WERI-Rb-1 (cell line): Measurements from ENCODE around the gene RESP18.

Source experiments
- DNase-seq: peaks from one replicate; pipeline ENCODE4 v3.0.0-alpha.2; 2020
- H3K27ac ChIP-seq: fragments of 250-450 bp; sonication (Bioruptor Pico); 2 replicates; pipeline ENCODE4 v1.5.1; 2020; ENCODE audit warnings: mild to moderate bottlenecking, moderate library complexity
- H3K27me3 ChIP-seq: fragments of 250-450 bp; sonication (Bioruptor Pico); 2 replicates; pipeline ENCODE4 v1.5.1; 2021; ENCODE audit warnings: mild to moderate bottlenecking, low read depth, moderate library complexity; ENCODE audit not compliant: insufficient read depth, severe bottlenecking
- H3K36me3 ChIP-seq: fragments of 250-450 bp; sonication (Bioruptor Pico); 2 replicates; pipeline ENCODE4 v1.5.1; 2020; ENCODE audit warnings: mild to moderate bottlenecking, moderate library complexity
- H3K4me3 ChIP-seq: 2 replicates; pipeline ENCODE4 v1.5.1; 2011; ENCODE audit warnings: low read depth, mild to moderate bottlenecking, control low read depth, low read length
- H3K9me3 ChIP-seq: fragments of 250-450 bp; sonication (Bioruptor Pico); 2 replicates; pipeline ENCODE4 v1.5.1; 2021; ENCODE audit warnings: mild to moderate bottlenecking, moderate library complexity; ENCODE audit not compliant: severe bottlenecking
- TF ChIP-seq, protein P1 (sequence below): IDR thresholded peaks from 2 replicates; pipeline ENCODE4 v1.5.1; 2011; ENCODE audit warnings: low read depth, mild to moderate bottlenecking, control low read depth, inconsistent platforms, low read length

The RESP18 gene

DNA sequence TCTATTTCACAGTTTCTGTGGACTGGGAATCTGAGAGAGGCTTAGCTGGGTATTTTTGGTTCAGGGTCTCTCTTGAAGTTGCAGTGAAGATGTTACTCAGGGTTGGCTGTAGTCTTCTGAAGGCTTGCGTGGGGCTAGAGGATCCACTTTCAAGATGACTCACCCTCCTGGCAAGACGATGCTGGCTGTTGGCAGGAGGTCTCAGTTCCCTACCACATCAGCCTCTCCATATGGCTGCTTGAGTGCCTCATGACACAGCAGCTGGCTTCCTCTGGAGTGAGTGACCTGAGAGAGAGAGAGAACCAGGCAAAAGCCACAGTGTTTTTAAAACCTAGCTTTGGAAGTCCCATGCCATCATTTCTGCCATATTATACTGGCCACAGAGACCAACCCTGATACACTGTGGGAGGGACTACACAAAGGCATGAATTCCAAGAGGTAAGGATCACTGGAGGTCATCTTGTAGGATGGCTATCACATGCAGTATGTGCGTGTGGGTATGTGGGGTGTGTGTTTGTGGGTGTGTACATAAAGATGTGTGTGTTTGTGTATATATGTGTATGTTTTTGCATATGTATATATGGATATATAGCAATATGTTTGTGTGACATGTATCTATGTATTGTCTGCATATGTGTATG is 30.1 kb upstream of the RESP18 start:
- H3K4me3 ChIP-seq, result no peak overlapping the region
- H3K27ac ChIP-seq, result no peak overlapping the region
- no peak for DNase-seq
- H3K27me3 ChIP-seq, result no peaks in the 10 kb centered on the region
- TF ChIP-seq, protein P1, sequence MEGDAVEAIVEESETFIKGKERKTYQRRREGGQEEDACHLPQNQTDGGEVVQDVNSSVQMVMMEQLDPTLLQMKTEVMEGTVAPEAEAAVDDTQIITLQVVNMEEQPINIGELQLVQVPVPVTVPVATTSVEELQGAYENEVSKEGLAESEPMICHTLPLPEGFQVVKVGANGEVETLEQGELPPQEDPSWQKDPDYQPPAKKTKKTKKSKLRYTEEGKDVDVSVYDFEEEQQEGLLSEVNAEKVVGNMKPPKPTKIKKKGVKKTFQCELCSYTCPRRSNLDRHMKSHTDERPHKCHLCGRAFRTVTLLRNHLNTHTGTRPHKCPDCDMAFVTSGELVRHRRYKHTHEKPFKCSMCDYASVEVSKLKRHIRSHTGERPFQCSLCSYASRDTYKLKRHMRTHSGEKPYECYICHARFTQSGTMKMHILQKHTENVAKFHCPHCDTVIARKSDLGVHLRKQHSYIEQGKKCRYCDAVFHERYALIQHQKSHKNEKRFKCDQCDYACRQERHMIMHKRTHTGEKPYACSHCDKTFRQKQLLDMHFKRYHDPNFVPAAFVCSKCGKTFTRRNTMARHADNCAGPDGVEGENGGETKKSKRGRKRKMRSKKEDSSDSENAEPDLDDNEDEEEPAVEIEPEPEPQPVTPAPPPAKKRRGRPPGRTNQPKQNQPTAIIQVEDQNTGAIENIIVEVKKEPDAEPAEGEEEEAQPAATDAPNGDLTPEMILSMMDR, result no peak
- H3K9me3 ChIP-seq, result no peaks in the 10 kb centered on the region
- H3K36me3 ChIP-seq, result no peaks in the 10 kb centered on the region

DNA sequence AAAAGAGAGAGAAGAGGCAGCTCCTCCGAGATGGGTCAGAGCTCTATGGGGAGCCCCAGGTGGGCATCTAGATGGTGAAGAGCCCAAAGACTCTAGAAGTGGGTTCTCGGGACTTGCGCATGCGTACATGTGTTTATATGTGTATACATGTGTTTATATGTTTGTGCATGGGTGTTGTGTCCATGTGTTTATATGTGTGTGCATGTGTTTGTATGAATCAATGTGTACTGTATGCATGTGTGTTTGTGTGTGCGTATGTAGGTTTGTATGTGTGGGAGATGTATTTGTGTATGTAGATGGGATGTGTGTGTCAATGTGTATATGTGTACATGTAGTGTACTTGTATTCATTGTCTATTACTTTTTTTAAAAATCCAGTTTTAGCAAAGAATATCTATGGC is 29.5 kb upstream of the RESP18 start:
- H3K36me3 ChIP-seq, result no peaks in the 10 kb centered on the region
- no peak overlapping the region for H3K4me3 ChIP-seq
- H3K9me3 ChIP-seq, result no peaks in the 10 kb centered on the region
- H3K27me3 ChIP-seq, result no peaks in the 10 kb centered on the region
- no peak for DNase-seq
- TF ChIP-seq, protein P1, result no peak
- no peak overlapping the region for H3K27ac ChIP-seq

DNA sequence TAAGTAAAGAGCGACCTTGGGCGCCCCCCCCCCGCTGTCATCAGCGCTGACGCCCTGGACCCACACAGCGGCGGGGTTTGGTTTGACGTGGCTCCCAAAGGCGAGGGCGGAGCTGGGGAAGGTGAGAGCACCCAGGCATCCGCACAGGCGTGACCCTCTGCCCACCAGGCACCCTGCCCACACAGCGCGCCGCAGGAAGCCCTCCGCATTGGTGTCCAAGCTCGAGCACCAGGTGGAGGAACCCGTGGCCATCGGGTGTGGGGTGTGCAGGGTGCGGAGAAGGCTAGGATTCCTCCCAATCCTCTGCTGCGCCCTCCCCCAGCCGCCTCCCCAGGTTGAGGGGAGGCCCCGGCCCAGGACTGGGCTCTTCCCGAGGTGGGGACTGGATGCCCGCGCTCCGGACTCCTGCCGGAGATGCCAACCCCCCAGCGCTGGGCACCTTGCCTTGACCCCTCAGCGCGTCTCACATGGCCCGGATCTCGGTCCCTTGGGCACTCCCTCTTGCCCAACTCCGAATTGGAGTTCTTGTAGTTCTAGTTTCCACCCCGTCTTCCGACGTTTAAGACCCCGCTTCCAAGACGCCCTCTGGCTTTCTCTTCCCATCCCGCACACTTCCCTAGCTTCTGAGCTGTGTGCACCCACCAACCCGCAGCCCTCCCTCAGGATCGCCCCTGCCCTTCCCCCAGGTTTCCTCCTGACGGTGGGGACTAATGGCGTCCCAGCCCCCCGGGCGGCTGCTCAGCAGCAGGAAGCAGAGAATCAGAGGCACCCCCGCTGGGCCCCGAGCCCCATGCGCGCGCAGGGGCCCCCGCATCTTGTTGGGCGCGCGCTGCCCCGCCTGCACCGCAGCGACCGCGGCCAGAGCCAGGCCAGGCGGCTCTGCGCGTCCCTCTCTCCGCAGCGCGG is 25.9 kb upstream of the RESP18 start:
- Histone ChIP-seq H3K36me3 (no peaks in the 10 kb centered on the region), H3K27me3 (no peaks in the 10 kb centered on the region), H3K4me3 (no peak overlapping the region), H3K27ac (no peak overlapping the region), H3K9me3 (no peaks in the 10 kb centered on the region)
- TF ChIP-seq, protein P1, result no peak
- no peak for DNase-seq

DNA sequence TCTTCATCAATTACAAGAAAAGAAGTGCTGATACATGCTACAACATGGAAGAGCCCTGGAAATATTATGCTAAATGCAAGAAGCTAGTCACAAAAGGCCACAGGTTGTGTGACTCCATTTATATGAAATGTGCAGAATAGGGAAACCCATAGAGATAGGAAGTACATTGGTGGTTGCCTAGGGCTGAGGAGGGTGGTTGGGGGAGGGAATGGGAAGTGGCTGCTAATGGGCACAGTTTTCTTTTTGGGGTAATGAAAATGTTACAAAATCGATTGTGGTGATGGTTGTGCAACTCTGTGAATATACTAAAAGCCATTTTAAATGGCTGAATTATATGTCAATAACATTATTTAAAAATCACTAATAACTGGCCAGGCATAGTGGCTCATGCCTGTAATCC is 24.3 kb upstream of the RESP18 start:
- H3K27ac ChIP-seq, result no peak overlapping the region
- DNase-seq, result no peak
- no peaks in the 10 kb centered on the region for H3K27me3 ChIP-seq
- H3K4me3 ChIP-seq, result no peak overlapping the region
- no peaks in the 10 kb centered on the region for H3K9me3 ChIP-seq
- no peaks in the 10 kb centered on the region for H3K36me3 ChIP-seq
- TF ChIP-seq, protein P1, result no peak

DNA sequence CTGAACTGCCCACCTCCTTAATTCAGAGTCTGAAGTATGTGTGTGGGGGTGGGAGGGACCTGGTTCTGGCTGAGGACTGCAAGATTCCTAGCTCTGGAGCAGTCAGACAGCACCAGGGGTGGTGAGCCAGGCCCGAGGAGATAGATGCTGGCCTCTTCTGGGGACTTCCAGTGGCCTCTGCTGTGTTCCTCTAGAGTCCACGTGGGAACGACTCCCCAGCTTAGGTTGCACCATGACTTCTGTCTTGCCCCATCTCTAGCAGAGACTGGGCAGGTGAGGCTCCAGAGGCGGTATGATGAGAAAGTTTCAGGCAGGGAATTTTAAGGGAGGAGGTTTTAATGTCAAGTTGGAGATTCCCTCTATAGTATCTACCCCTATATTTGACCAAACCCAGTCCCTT is 22.0 kb upstream of the RESP18 start:
- Histone ChIP-seq H3K27ac (no peak overlapping the region), H3K36me3 (no peaks in the 10 kb centered on the region), H3K27me3 (no peaks in the 10 kb centered on the region), H3K4me3 (no peak overlapping the region), H3K9me3 (no peaks in the 10 kb centered on the region)
- TF ChIP-seq, protein P1, result no peak
- no peak for DNase-seq
